Testis (tissue), 3 donors: ENCODE measurements around the gene ROR2. TPM values are rescaled to one million over a fixed set of nuclear protein-coding genes. Genes with fewer than 3 reads are reported as not detected.

ENCODE experiments used
- DNase-seq: peaks from one replicate; pipeline ENCODE4 v3.0.0-alpha.2; 2019
- H3K27ac ChIP-seq, 2 donors: fragments of 200-600 bp; sonication (generic); one replicate each; pipeline ENCODE4 v1.5.1; 2019
- H3K27me3 ChIP-seq: fragments of 200-600 bp; sonication (generic); one replicate; pipeline ENCODE4 v1.5.1; 2019
- H3K36me3 ChIP-seq: fragments of 200-600 bp; sonication (generic); one replicate; pipeline ENCODE4 v1.5.1; 2017; ENCODE audit warnings: low read depth; ENCODE audit errors: missing control alignments
- H3K4me1 ChIP-seq: fragments of 200-600 bp; sonication (generic); one replicate; pipeline ENCODE4 v1.5.1; 2019
- H3K4me3 ChIP-seq, 2 donors: fragments of 200-600 bp; sonication (generic); one replicate each; pipeline ENCODE4 v1.5.1; 2017 to 2019
- H3K9me3 ChIP-seq: fragments of 200-600 bp; sonication (generic); one replicate; pipeline ENCODE4 v1.5.1; 2017
- CTCF ChIP-seq, 3 experiments: fragments of 450-650 bp in 2 of 3; fragments of 200-600 bp in 1 of 3; sonication (generic) in 1 of 3; IDR thresholded peaks; one replicate each; pipeline ENCODE4 v1.5.1; 2016 to 2019; ENCODE audit warnings: antibody characterized with exemption in 3 of 3, mild to moderate bottlenecking in 2 of 3, moderate library complexity in 1 of 3
- POLR2A ChIP-seq: fragments of 450-650 bp; IDR thresholded peaks from one replicate; pipeline ENCODE4 v1.6.1; 2017; ENCODE audit warnings: antibody characterized with exemption, mild to moderate bottlenecking, moderate library complexity
- WGBS, 2 donors: methylation state at CpG; one replicate each; pipeline ENCODE4 v1.1.5; 2018; 5-methylcytosine and 5-hydroxymethylcytosine counted together
- intact Hi-C: fragments of 100-400 bp; cut with DNase I; formaldehyde crosslinking; loops from one replicate; pipeline ENCODE4 v1.15.1; 2023; ENCODE audit warnings: low total_unique reads
- polyA plus RNA-seq: library from polyadenylated mRNA; stranded (reverse); fragments of 350-450 nt; fragmentation: Illumina TruSeq; extraction: RNeasy Lipid Tissue Mini Kit (QIAGEN cat#74804); gene quantifications from one replicate; pipeline ENCODE4 v1.2.3, GENCODE V29; 2014; ENCODE audit warnings: low read depth, low replicate concordance; ENCODE audit not compliant: insufficient read depth
- total RNA-seq, 2 donors: library from RNA; depleted of rRNA; stranded (reverse); fragments of >200 nt; gene quantifications; one replicate each; pipeline ENCODE4 v1.2.3, GENCODE V29; 2016

ROR2 gene
- total and polyA plus RNA-seq, 3 donors from 2014 or later, result 11.5 to 16.5 (median 12.3) TPM

- WGBS, 2 donors, result 57 to 66% methylated on average over 20 to 32 of the region's 32 CpGs
- Histone ChIP-seq H3K36me3 (no peaks in the 10 kb centered on the region), H3K4me1 (peaks cover 30% of the 10 kb centered on the region), H3K27ac (no peak overlapping the region), H3K9me3 (no peaks in the 10 kb centered on the region), H3K27me3 (no peaks in the 10 kb centered on the region), H3K4me3 (no peak overlapping the region)
- intact Hi-C loops, result no loop called here
- peak; percentile 34 for DNase-seq
- TF ChIP-seq CTCF (IDR thresholded peaks at IDR 0.05), result no peak
- TF ChIP-seq POLR2A, result no peak
Measured at GRCh38 chr9:91900055-91900796, 49.8 kb downstream of the ROR2 start.

GRCh38 chr9:91899594-91899993 lies 50.4 kb downstream of the ROR2 start:
- TF ChIP-seq CTCF (IDR thresholded peaks at IDR 0.05) (no peak), POLR2A (no peak)
- 88 to 89% methylated on average over 9 of the region's 9 CpGs for WGBS, 2 donors
- H3K27ac ChIP-seq, result no peak overlapping the region
- no peaks in the 10 kb centered on the region for H3K9me3 ChIP-seq
- intact Hi-C loops, result no loop called here
- DNase-seq, result no peak
- peaks cover 30% of the 10 kb centered on the region for H3K4me1 ChIP-seq
- no peaks in the 10 kb centered on the region for H3K27me3 ChIP-seq
- no peak overlapping the region for H3K4me3 ChIP-seq
- H3K36me3 ChIP-seq, result no peaks in the 10 kb centered on the region

GRCh38 chr9:91899219-91899563 lies 50.8 kb downstream of the ROR2 start:
- no peak overlapping the region for H3K27ac ChIP-seq
- TF ChIP-seq POLR2A (no peak), CTCF (IDR thresholded peaks at IDR 0.05) (no peak)
- H3K36me3 ChIP-seq, result no peaks in the 10 kb centered on the region
- intact Hi-C loops, result no loop called here
- no peak overlapping the region for H3K4me3 ChIP-seq
- no peaks in the 10 kb centered on the region for H3K27me3 ChIP-seq
- no peaks in the 10 kb centered on the region for H3K9me3 ChIP-seq
- H3K4me1 ChIP-seq, result peaks cover 30% of the 10 kb centered on the region
- 87 to 100% methylated on average over 1 to 2 of the region's 2 CpGs for WGBS, 2 donors
- no peak for DNase-seq

DNA sequence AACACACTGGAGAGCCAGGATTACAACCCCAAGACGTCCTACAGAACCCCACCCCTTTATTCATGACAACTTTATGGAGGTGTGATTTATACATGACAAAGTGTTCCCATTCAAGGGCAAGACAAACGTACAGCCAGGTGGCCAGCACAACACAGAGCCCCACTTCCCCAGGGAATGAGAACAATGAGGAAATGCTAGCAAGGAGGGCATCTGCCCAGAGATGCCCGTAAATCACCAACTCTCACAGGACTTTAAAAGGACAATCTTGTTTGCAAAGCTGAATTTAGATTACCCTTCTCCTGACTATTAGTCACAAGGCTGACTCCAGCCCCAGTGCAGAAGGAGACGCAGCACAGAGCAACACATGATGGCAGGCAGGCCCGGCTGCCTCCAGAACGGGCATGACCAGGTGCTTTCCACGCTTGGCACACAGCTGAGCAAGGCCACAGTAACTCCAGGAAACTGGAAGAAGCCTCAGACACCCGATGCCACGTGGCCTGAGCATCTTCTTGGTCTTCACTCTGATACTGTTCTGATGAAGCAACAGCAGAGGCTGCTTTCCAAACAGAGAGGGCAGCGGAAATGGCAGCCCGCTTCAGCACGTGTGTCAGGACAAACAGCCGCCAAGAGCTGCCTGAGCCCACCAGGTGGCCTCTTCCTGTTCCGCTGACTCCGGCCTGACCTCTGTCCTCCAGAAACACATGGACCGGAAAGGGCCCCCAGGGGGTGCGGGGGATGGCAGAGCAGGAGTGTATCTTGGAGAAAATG lies 51.4 kb downstream of the ROR2 start:
- H3K9me3 ChIP-seq, result no peaks in the 10 kb centered on the region
- 76 to 78% methylated on average over 17 of the region's 17 CpGs for WGBS, 2 donors
- no peaks in the 10 kb centered on the region for H3K27me3 ChIP-seq
- no peak overlapping the region for H3K27ac ChIP-seq
- H3K4me1 ChIP-seq, result peaks cover 30% of the 10 kb centered on the region
- intact Hi-C loops, result no loop called here
- DNase-seq, result no peak
- TF ChIP-seq CTCF (IDR thresholded peaks at IDR 0.05), result no peak
- no peak for TF ChIP-seq POLR2A
- no peak overlapping the region for H3K4me3 ChIP-seq
- H3K36me3 ChIP-seq, result no peaks in the 10 kb centered on the region
